Sigmoid colon (tissue), 7 donors: ENCODE measurements around the gene MYO3A. TPM values are rescaled to one million over a fixed set of nuclear protein-coding genes. Genes with fewer than 3 reads are reported as not detected.

Source experiments
- DNase-seq: peaks from one replicate; pipeline ENCODE4 v3.0.0-alpha.2; 2019
- H3K27ac ChIP-seq, 4 donors: fragments of 200-600 bp; sonication (generic); one replicate each; pipeline ENCODE4 v1.5.1; 2016 to 2019; ENCODE audit warnings: mild to moderate bottlenecking in 1 of 4
- H3K27me3 ChIP-seq, 3 donors: fragments of 200-600 bp; sonication (generic); one replicate each; pipeline ENCODE4 v1.5.1; 2019; ENCODE audit warnings: mild to moderate bottlenecking in 1 of 3
- H3K36me3 ChIP-seq, 4 donors: fragments of 200-600 bp; sonication (generic); one replicate each; pipeline ENCODE4 v1.5.1; 2016 to 2019
- H3K4me1 ChIP-seq, 4 donors: fragments of 200-600 bp; sonication (generic); one replicate each; pipeline ENCODE4 v1.5.1; 2017 to 2019
- H3K4me3 ChIP-seq, 4 donors: fragments of 200-600 bp; sonication (generic); one replicate each; pipeline ENCODE4 v1.5.1; 2017 to 2019; ENCODE audit warnings: mild to moderate bottlenecking in 2 of 4, moderate library complexity in 1 of 4
- H3K9me3 ChIP-seq, 4 donors: fragments of 200-600 bp in 3 of 4; sonication (generic) in 3 of 4; one replicate each; pipeline versions ENCODE4 v1.5.1 to v1.6.1; 2013 to 2019
- EP300 ChIP-seq, 4 donors: sonication (generic); formaldehyde crosslinking; IDR thresholded peaks; one replicate each; pipeline ENCODE4 v1.6.1; 2017; ENCODE audit warnings: antibody characterized with exemption in 4 of 4
- POLR2A ChIP-seq, 2 donors: fragments of 450-650 bp; IDR thresholded peaks; one replicate each; pipeline ENCODE4 v1.6.1; 2016; ENCODE audit warnings: antibody characterized with exemption in 2 of 2, mild to moderate bottlenecking in 2 of 2, moderate library complexity in 2 of 2
- POLR2AphosphoS5 ChIP-seq, 4 donors: sonication (generic); formaldehyde crosslinking; IDR thresholded peaks; one replicate each; pipeline ENCODE4 v1.6.1; 2017; ENCODE audit warnings: antibody characterized with exemption in 4 of 4
- WGBS, 2 donors: extraction: QIAGEN DNeasy Blood & Tissue Kit; methylation state at CpG; one replicate each; pipeline ENCODE4 v1.1.7; 2013; 5-methylcytosine and 5-hydroxymethylcytosine counted together
- intact Hi-C: fragments of 100-400 bp; cut with DNase I; formaldehyde crosslinking; loops from one replicate; pipeline ENCODE4 v1.15.1; 2023
- polyA plus RNA-seq, 3 donors: library from polyadenylated mRNA; stranded (reverse); fragments of 200-250 nt; gene quantifications; one replicate each; pipeline ENCODE4 v1.2.3, GENCODE V29; 2013
- total RNA-seq, 4 donors: library from RNA; depleted of rRNA; stranded (reverse); fragments of >200 nt; gene quantifications; one replicate each; pipeline ENCODE4 v1.1.0, GENCODE V29; 2016
- TF ChIP-seq, protein P1 (sequence below), 4 experiments: fragments of 450-650 bp in 3 of 4; fragments of 200-600 bp in 1 of 4; IDR thresholded peaks; one replicate each; pipeline ENCODE4 v1.5.1; 2016 to 2019; ENCODE audit warnings: antibody characterized with exemption in 4 of 4, mild to moderate bottlenecking in 3 of 4, moderate library complexity in 2 of 4
- donor health status: healthy with polysubstance abuse.
- donor health status: Bipolar disorder and iron deficiency.
- donor health status: healthy.

Gene MYO3A
- total and polyA plus RNA-seq, 7 donors = 0.33 to 0.71 (median 0.54) TPM; not detected in 4

GRCh38 chr10:26227786-26228185 is 293.8 kb downstream of the MYO3A start:
- Histone ChIP-seq H3K4me1 (no peaks in the 10 kb centered on the region), H3K27me3 (peaks cover 0 to 18% (median 0%) of the 10 kb centered on the region in 3 donors), H3K36me3 (no peaks in the 10 kb centered on the region), H3K27ac (no peak overlapping the region), H3K9me3 (no peaks in the 10 kb centered on the region), H3K4me3 (no peak overlapping the region)
- TF ChIP-seq, protein P1, sequence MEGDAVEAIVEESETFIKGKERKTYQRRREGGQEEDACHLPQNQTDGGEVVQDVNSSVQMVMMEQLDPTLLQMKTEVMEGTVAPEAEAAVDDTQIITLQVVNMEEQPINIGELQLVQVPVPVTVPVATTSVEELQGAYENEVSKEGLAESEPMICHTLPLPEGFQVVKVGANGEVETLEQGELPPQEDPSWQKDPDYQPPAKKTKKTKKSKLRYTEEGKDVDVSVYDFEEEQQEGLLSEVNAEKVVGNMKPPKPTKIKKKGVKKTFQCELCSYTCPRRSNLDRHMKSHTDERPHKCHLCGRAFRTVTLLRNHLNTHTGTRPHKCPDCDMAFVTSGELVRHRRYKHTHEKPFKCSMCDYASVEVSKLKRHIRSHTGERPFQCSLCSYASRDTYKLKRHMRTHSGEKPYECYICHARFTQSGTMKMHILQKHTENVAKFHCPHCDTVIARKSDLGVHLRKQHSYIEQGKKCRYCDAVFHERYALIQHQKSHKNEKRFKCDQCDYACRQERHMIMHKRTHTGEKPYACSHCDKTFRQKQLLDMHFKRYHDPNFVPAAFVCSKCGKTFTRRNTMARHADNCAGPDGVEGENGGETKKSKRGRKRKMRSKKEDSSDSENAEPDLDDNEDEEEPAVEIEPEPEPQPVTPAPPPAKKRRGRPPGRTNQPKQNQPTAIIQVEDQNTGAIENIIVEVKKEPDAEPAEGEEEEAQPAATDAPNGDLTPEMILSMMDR (IDR thresholded peaks at IDR 0.05) = no peak
- TF ChIP-seq POLR2A (IDR thresholded peaks at IDR 0.05) (no peak), EP300 (IDR thresholded peaks at IDR 0.05) (no peak), POLR2AphosphoS5 (IDR thresholded peaks at IDR 0.05) (no peak)
- no peak for DNase-seq
- WGBS, 2 donors = 85 to 90% methylated on average over 5 of the region's 5 CpGs
- intact Hi-C loops = no loop called here

DNA sequence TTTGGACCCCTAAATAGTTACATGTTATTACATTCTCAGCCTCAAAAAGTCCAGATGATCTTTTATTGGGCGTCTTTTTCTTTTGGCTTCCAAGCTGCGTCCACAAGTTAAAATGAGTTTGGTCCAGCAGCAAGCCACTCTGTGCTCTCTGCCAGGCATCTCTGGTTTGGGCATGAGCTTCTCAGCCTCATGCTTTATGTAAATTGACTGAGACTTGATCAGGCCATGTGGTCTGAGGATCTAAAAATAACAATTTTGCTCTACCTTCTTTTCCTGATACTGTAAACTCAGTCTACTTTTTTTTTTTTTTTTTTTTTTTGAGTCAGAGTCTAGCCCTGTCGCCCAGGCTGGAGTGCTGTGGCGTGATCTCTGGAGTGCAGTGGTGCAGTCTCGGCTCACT is 298.1 kb downstream of the MYO3A start:
- Histone ChIP-seq H3K27me3 (no peaks in the 10 kb centered on the region), H3K4me1 (no peaks in the 10 kb centered on the region), H3K27ac (no peak overlapping the region), H3K36me3 (no peaks in the 10 kb centered on the region), H3K9me3 (no peaks in the 10 kb centered on the region), H3K4me3 (no peak overlapping the region)
- intact Hi-C loops = no loop called here
- 93 to 94% methylated on average over 5 of the region's 5 CpGs for WGBS, 2 donors
- TF ChIP-seq POLR2AphosphoS5 (IDR thresholded peaks at IDR 0.05) (no peak), EP300 (IDR thresholded peaks at IDR 0.05) (no peak), POLR2A (IDR thresholded peaks at IDR 0.05) (no peak)
- TF ChIP-seq, protein P1 (IDR thresholded peaks at IDR 0.05) = no peak
- no peak for DNase-seq

- no peak for DNase-seq
- 85 to 96% methylated on average over 6 of the region's 6 CpGs for WGBS, 2 donors
- no peaks in the 10 kb centered on the region for H3K27me3 ChIP-seq
- H3K27ac ChIP-seq = no peak overlapping the region
- no peaks in the 10 kb centered on the region for H3K9me3 ChIP-seq
- no peaks in the 10 kb centered on the region for H3K36me3 ChIP-seq
- no peak overlapping the region for H3K4me3 ChIP-seq
- no peak for TF ChIP-seq POLR2A (IDR thresholded peaks at IDR 0.05)
- TF ChIP-seq, protein P1 (IDR thresholded peaks at IDR 0.05) = no peak
- no peak for TF ChIP-seq EP300 (IDR thresholded peaks at IDR 0.05)
- TF ChIP-seq POLR2AphosphoS5 (IDR thresholded peaks at IDR 0.05) = no peak
- no peaks in the 10 kb centered on the region for H3K4me1 ChIP-seq
- intact Hi-C loops = no loop called here
Measured at GRCh38 chr10:26235761-26236160, 301.7 kb downstream of the MYO3A start.

DNA sequence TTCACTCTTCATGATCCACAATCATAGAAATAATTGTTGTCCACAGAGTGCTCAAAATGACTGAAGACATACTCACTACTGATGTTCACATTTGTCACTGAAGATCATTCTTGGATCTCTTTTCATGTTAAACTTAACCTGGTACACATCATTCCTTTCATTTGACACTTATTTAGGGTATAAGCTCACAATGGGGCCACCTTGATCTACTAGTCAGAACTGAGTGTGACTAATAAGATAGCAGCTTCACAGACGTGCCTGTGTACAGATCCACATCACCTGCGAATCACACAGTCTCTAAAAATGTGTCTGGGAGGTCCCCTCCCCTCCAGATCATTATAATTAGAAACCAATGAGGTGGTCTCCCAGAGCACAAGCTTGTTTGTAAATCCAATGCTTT is 304.3 kb downstream of the MYO3A start:
- TF ChIP-seq, protein P1 (IDR thresholded peaks at IDR 0.05) = no peak
- TF ChIP-seq POLR2A (IDR thresholded peaks at IDR 0.05) = no peak
- no peak for TF ChIP-seq POLR2AphosphoS5 (IDR thresholded peaks at IDR 0.05)
- no peak for TF ChIP-seq EP300 (IDR thresholded peaks at IDR 0.05)
- H3K4me3 ChIP-seq = no peak overlapping the region
- no peaks in the 10 kb centered on the region for H3K4me1 ChIP-seq
- H3K27me3 ChIP-seq = peaks cover 0 to 4% (median 0%) of the 10 kb centered on the region in 3 donors
- WGBS, 2 donors = 42 to 71% methylated on average over 2 of the region's 2 CpGs
- DNase-seq = no peak
- H3K9me3 ChIP-seq = no peaks in the 10 kb centered on the region
- H3K27ac ChIP-seq = no peak overlapping the region
- H3K36me3 ChIP-seq = no peaks in the 10 kb centered on the region
- intact Hi-C loops = no loop called here

DNA sequence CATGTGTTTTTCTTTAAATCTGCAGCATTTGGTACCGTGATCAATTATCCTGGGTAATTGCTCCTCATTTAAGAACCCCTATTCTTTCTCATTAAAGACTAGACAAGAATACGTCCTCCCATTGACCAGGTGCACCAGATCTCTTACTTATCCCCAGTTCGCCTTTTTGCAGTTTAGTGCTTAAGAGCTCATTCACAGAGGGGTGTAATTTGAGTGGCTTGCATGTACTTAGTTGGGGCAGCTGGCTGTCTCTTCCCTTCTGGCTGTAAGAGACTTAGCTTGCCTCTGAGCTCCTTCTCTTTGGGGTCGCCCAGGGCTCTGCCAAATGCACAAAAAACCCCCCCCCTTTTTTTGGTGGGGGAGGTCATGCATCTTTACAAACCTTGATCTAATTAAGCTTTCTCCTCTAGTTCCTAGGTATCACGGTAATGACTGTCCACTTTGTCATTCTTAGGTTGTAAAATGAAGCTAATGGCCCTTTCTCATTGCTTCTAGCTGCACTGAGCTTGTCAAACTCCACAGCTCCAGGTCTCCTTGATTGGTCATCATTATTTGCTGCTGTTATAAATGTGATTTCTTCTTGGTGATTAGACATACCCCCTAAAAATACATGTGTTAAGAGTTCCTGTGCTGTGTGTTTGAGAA is 308.8 kb downstream of the MYO3A start:
- H3K4me1 ChIP-seq = no peaks in the 10 kb centered on the region
- TF ChIP-seq, protein P1 (IDR thresholded peaks at IDR 0.05) = no peak
- no peak for TF ChIP-seq POLR2A (IDR thresholded peaks at IDR 0.05)
- no peak for TF ChIP-seq EP300 (IDR thresholded peaks at IDR 0.05)
- no peak for TF ChIP-seq POLR2AphosphoS5 (IDR thresholded peaks at IDR 0.05)
- intact Hi-C loops = no loop called here
- no peak overlapping the region for H3K27ac ChIP-seq
- H3K27me3 ChIP-seq = peaks cover 0 to 4% (median 0%) of the 10 kb centered on the region in 3 donors
- H3K4me3 ChIP-seq = no peak overlapping the region
- H3K36me3 ChIP-seq = no peaks in the 10 kb centered on the region
- H3K9me3 ChIP-seq = no peaks in the 10 kb centered on the region
- WGBS, 2 donors = 20 to 27% methylated on average over 5 of the region's 5 CpGs
- no peak for DNase-seq
